ENCODE data around the gene OMP. TPM values are rescaled to one million over a fixed set of nuclear protein-coding genes. Genes with fewer than 3 reads are reported as not detected.

OMP gene
- total RNA-seq, 1 donor from 2014 or later, result not detected

DNA sequence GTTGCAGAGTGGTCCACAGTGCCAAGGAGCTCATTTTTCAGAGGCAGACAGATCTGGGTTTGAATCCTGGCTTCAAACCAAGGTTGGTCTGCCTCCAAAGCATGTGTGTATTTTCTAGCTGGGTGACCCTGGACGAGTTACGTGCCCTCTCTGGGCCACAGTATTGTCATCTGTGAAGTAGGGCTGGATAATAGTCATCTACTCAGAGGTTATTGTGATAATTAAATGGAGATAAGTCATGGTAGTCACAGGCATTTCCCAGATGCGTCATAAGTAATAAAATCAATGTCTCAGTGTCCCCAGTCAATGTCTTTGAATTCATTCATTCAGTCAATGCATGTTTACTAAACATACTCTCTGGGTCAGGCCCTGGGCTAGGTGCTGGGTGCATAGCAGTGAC lies 8.6 kb downstream of the OMP start:
- Histone ChIP-seq H3K27me3 (ENCODE audit: low read depth) (no peaks in the 10 kb centered on the region), H3K9me3 (replicated peaks) (no peaks in the 10 kb centered on the region), H3K27ac (replicated peaks) (no peak overlapping the region), H3K4me1 (peaks cover 12% of the 10 kb centered on the region), H3K4me3 (no peak overlapping the region), H3K36me3 (no peaks in the 10 kb centered on the region)
- DNase-seq, result no peak
- intact Hi-C loops (cut with micrococcal nuclease), result no loop called here
- TF ChIP-seq CTCF (IDR thresholded peaks at IDR 0.05; ENCODE audit: borderline replicate concordance), result no peak

GRCh38 chr11:77111946-77112345 lies 9.3 kb downstream of the OMP start:
- Histone ChIP-seq H3K36me3 (no peaks in the 10 kb centered on the region), H3K27ac (replicated peaks) (no peak overlapping the region), H3K9me3 (replicated peaks) (no peaks in the 10 kb centered on the region), H3K4me1 (peaks cover 12% of the 10 kb centered on the region), H3K4me3 (no peak overlapping the region), H3K27me3 (ENCODE audit: low read depth) (no peaks in the 10 kb centered on the region)
- DNase-seq, result no peak
- intact Hi-C loops (cut with micrococcal nuclease), result no loop called here
- TF ChIP-seq CTCF (IDR thresholded peaks at IDR 0.05; ENCODE audit: borderline replicate concordance), result no peak

DNA sequence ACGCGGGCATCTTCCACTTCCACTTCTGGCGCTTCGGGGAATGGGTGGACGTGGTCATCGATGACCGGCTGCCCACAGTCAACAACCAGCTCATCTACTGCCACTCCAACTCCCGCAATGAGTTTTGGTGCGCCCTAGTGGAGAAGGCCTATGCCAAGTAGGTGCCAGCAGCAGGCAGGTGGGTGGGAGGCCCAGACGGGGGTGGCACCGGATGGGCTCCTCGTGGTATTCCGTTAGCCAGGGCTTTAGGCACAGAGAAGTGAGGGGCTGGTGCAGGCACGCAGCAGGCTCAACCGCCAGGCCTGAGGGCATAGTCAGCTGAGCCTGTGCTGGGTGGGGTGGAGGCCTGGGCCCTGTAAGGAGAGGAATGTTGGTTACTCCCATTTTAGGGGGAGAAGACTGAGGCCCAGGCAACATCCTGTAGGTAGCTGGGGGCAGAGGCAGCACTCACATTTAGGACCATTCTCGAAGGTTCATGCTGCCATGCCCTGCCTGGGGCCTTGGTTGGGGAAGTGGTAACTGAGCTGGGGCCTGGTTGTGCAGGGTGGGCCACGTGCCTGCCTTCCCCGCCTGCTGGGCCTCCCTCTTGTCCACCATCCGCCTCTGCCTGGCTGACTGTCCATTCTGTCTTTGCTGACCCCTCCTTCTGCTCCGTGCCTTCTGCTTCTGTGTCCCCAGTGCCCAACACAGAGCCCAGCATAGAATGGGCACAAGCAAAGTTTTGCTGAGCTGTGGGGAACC lies 10.2 kb downstream of the OMP start:
- H3K36me3 ChIP-seq, result no peaks in the 10 kb centered on the region
- H3K27me3 ChIP-seq (ENCODE audit: low read depth), result no peaks in the 10 kb centered on the region
- H3K27ac ChIP-seq (replicated peaks), result no peak overlapping the region
- intact Hi-C loops (cut with micrococcal nuclease), result no loop called here
- DNase-seq, result no peak
- no peak for TF ChIP-seq CTCF (IDR thresholded peaks at IDR 0.05; ENCODE audit: borderline replicate concordance)
- H3K4me3 ChIP-seq, result no peak overlapping the region
- peaks cover 10% of the 10 kb centered on the region for H3K4me1 ChIP-seq
- H3K9me3 ChIP-seq (replicated peaks), result no peaks in the 10 kb centered on the region

GRCh38 chr11:77113382-77114088 lies 10.9 kb downstream of the OMP start:
- Histone ChIP-seq H3K4me3 (no peak overlapping the region), H3K27ac (replicated peaks) (no peak overlapping the region), H3K9me3 (replicated peaks) (no peaks in the 10 kb centered on the region), H3K27me3 (ENCODE audit: low read depth) (no peaks in the 10 kb centered on the region), H3K4me1 (peaks cover 5% of the 10 kb centered on the region), H3K36me3 (no peaks in the 10 kb centered on the region)
- DNase-seq, result no peak
- TF ChIP-seq CTCF (IDR thresholded peaks at IDR 0.05; ENCODE audit: borderline replicate concordance), result peak; percentile 63
- intact Hi-C loops (cut with micrococcal nuclease), result no loop called here

DNA sequence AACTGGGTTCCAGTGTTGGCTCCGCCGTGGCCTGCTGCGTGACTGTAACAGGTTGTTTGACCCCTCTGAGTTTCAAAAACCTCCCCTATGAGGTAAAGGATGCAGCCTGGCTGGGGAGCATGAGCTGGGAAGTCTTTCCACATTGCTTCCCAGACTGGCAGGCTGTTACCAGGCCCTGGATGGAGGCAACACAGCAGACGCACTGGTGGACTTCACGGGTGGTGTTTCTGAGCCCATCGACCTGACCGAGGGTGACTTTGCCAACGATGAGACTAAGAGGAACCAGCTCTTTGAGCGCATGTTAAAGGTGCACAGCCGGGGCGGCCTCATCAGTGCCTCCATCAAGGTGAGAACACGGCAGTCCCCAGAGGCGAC lies 11.4 kb downstream of the OMP start:
- no peak overlapping the region for H3K27ac ChIP-seq (replicated peaks)
- no peak for DNase-seq
- H3K36me3 ChIP-seq, result no peaks in the 10 kb centered on the region
- intact Hi-C loops (cut with micrococcal nuclease), result no loop called here
- no peak for TF ChIP-seq CTCF (IDR thresholded peaks at IDR 0.05; ENCODE audit: borderline replicate concordance)
- no peak overlapping the region for H3K4me3 ChIP-seq
- H3K4me1 ChIP-seq, result peaks cover 5% of the 10 kb centered on the region
- no peaks in the 10 kb centered on the region for H3K9me3 ChIP-seq (replicated peaks)
- H3K27me3 ChIP-seq (ENCODE audit: low read depth), result no peaks in the 10 kb centered on the region
